Measurements from ENCODE around the gene CYP51A1. TPM values are rescaled to one million over a fixed set of nuclear protein-coding genes. Genes with fewer than 3 reads are reported as not detected.

Gene CYP51A1
- total RNA-seq, 2 donors from 2014 or later: 23.0 to 31.2 TPM

GRCh38 chr7:92131764-92132330 lies 2.4 kb downstream of the CYP51A1 start:
- Histone ChIP-seq H3K36me3 (peaks cover 22% of the 10 kb centered on the region), H3K27ac (no peak overlapping the region), H3K4me1 (peaks cover 0 to 25% of the 10 kb centered on the region in 2 donors), H3K27me3 (no peaks in the 10 kb centered on the region), H3K4me3 (no peak overlapping the region), H3K9me3 (no peaks in the 10 kb centered on the region)
- DNase-seq (ENCODE audit: low spot score): no peak
- TF ChIP-seq, protein P1, sequence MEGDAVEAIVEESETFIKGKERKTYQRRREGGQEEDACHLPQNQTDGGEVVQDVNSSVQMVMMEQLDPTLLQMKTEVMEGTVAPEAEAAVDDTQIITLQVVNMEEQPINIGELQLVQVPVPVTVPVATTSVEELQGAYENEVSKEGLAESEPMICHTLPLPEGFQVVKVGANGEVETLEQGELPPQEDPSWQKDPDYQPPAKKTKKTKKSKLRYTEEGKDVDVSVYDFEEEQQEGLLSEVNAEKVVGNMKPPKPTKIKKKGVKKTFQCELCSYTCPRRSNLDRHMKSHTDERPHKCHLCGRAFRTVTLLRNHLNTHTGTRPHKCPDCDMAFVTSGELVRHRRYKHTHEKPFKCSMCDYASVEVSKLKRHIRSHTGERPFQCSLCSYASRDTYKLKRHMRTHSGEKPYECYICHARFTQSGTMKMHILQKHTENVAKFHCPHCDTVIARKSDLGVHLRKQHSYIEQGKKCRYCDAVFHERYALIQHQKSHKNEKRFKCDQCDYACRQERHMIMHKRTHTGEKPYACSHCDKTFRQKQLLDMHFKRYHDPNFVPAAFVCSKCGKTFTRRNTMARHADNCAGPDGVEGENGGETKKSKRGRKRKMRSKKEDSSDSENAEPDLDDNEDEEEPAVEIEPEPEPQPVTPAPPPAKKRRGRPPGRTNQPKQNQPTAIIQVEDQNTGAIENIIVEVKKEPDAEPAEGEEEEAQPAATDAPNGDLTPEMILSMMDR (IDR thresholded peaks at IDR 0.05): no peak

DNA sequence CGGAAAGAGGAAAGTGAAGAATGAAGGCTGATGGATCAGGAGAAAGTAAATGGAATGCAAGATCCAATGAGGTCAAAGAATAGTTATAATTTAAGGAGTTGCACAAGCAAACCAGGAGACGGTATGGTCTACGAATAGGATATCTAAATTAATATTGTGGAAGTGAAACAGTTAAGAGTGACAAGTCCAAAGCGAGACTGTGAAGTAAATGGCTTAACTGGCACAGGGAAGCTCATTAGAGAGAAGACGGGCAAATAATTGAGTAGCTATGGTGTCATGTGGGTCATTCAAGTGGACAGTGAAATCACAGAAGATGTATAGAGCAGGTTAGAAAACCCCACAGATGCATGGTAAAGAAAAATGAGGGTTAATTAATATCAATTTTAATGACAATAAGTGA lies 3.2 kb downstream of the CYP51A1 start:
- Histone ChIP-seq H3K27me3 (no peaks in the 10 kb centered on the region), H3K4me1 (peaks cover 0 to 25% of the 10 kb centered on the region in 2 donors), H3K27ac (no peak overlapping the region), H3K9me3 (no peaks in the 10 kb centered on the region), H3K36me3 (peaks cover 22% of the 10 kb centered on the region), H3K4me3 (no peak overlapping the region)
- DNase-seq (ENCODE audit: low spot score): no peak
- TF ChIP-seq, protein P1 (IDR thresholded peaks at IDR 0.05): no peak

DNA sequence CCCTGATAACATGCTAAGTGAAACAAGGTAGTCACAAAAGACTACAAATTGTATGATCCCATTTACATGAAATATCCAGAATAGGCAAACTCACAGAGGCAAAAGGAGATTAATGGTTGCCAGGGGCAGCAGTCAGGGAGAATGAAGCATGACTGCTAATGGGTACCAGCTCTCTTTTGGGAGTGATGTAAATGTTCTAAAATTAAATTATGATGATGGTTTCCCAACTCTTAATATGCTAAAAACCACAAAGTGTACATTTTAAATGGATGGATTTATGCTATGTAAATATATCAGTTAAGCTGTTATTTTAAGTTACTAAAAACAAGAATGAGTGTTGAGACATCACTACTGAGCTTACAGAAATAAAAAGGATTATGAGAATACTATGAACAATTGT lies 12.6 kb downstream of the CYP51A1 start:
- DNase-seq (ENCODE audit: low spot score): no peak
- TF ChIP-seq, protein P1 (IDR thresholded peaks at IDR 0.05): no peak
- Histone ChIP-seq H3K9me3 (peaks cover 0 to 5% of the 10 kb centered on the region in 2 donors), H3K27ac (no peak overlapping the region), H3K27me3 (no peaks in the 10 kb centered on the region), H3K4me1 (no peaks in the 10 kb centered on the region), H3K36me3 (peaks cover 33% of the 10 kb centered on the region), H3K4me3 (no peak overlapping the region)

DNA sequence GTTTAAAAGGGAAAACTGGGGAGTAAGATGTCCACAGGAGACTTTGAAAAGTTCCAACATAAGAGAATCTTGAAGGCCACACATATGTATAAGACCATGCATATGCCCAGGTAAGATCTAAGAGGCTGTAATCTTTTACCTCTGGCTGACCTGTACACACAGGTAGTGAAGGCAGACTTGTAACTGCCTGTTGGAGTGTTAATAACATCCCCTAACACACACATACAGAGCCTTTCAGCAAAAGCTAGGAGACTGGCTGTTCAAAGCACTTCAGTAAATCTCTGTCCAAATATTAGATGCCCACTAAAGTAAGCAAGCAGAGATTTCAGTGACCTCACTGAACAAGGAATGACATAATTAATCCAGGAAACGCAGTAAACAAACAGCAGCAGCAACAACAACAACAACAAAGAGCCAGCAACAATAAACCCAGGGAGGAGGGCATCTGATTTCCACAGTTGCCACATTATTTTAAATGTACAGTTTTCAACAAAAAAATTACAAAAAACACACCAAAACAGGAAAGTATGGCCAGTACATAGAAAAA lies 15.0 kb downstream of the CYP51A1 start:
- Histone ChIP-seq H3K9me3 (peaks cover 0 to 5% of the 10 kb centered on the region in 2 donors), H3K27ac (no peak overlapping the region), H3K36me3 (peaks cover 49% of the 10 kb centered on the region), H3K4me1 (no peaks in the 10 kb centered on the region), H3K4me3 (no peak overlapping the region), H3K27me3 (no peaks in the 10 kb centered on the region)
- TF ChIP-seq, protein P1 (IDR thresholded peaks at IDR 0.05): no peak
- no peak for DNase-seq (ENCODE audit: low spot score)

DNA sequence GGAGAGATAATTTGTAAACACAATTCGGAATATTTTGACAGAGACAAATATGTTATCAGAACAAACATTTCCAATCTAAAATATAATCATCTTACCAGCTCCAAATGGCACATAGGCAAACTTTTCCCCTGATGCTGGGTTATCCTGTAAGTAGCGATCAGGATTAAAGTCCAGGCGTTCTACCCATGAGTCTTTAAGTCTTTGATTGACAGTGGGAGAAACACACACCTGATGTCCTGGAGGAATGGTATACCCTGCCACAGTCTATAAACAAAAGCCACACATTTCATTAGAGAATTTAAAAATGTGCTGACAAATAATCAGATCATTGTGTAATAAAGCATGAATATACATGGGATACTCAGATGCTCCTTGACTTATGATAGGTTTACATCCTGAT lies 17.3 kb downstream of the CYP51A1 start:
- DNase-seq (ENCODE audit: low spot score): no peak
- Histone ChIP-seq H3K27me3 (no peaks in the 10 kb centered on the region), H3K4me3 (no peak overlapping the region), H3K27ac (no peak overlapping the region), H3K4me1 (no peaks in the 10 kb centered on the region), H3K9me3 (peaks cover 0 to 4% of the 10 kb centered on the region in 2 donors), H3K36me3 (peaks cover 33% of the 10 kb centered on the region)
- TF ChIP-seq, protein P1 (IDR thresholded peaks at IDR 0.05): no peak

GRCh38 chr7:92115821-92116220 lies 18.5 kb downstream of the CYP51A1 start:
- Histone ChIP-seq H3K27me3 (no peaks in the 10 kb centered on the region), H3K9me3 (no peaks in the 10 kb centered on the region), H3K4me1 (no peaks in the 10 kb centered on the region), H3K4me3 (no peak overlapping the region), H3K36me3 (peaks cover 28% of the 10 kb centered on the region), H3K27ac (no peak overlapping the region)
- no peak for DNase-seq (ENCODE audit: low spot score)
- TF ChIP-seq, protein P1 (IDR thresholded peaks at IDR 0.05): no peak
